Right cardiac atrium (tissue), 5 donors: ENCODE data around the gene CPN1. TPM values are rescaled to one million over a fixed set of nuclear protein-coding genes. Genes with fewer than 3 reads are reported as not detected.

Experiments
- ATAC-seq, 2 donors: fragments of 200-7000 bp; cut with Tn5 transposase; one replicate each; pipeline versions ENCODE4 v1.8.0 to v1.9.1; 2020; ENCODE audit warnings: moderate library complexity in 2 of 2, mild to moderate bottlenecking in 1 of 2
- DNase-seq, 3 donors: peaks; one replicate each; pipeline ENCODE4 v3.0.0-alpha.2; 2020
- H3K27ac ChIP-seq: one replicate; pipeline ENCODE4 v1.5.1; 2013; ENCODE audit warnings: mild to moderate bottlenecking, low read length, control low read depth, moderate library complexity
- H3K27me3 ChIP-seq: one replicate; pipeline ENCODE4 v1.6.1; 2013; ENCODE audit not compliant: control insufficient read depth, insufficient read depth
- H3K4me1 ChIP-seq: one replicate; pipeline ENCODE4 v1.6.1; 2013; ENCODE audit warnings: low read length; ENCODE audit not compliant: control insufficient read depth, insufficient read depth
- H3K4me3 ChIP-seq: one replicate; pipeline ENCODE4 v1.5.1; 2013; ENCODE audit warnings: low read length, control low read depth
- H3K9me3 ChIP-seq: one replicate; pipeline ENCODE4 v1.6.1; 2013; ENCODE audit warnings: low read length; ENCODE audit not compliant: control insufficient read depth
- WGBS: extraction: QIAGEN DNeasy Blood & Tissue Kit; methylation state at CpG from one replicate; pipeline ENCODE4 v1.1.7; 2013; 5-methylcytosine and 5-hydroxymethylcytosine counted together
- intact Hi-C, 4 donors: fragments of 100-400 bp; cut with DNase I; formaldehyde crosslinking; loops; one replicate each; pipeline versions ENCODE4 v1.11.0 to v1.14.0; 2022 to 2023
- polyA plus RNA-seq: library from polyadenylated mRNA; stranded (reverse); fragments of 200-250 nt; gene quantifications from one replicate; pipeline ENCODE4 v1.2.3, GENCODE V29; 2013
- total RNA-seq, 4 donors: library from RNA; stranded (reverse); fragmentation: NEBNext Ultra II Directional; extraction: Animal tissue kit (Norgen Biotek cat#: 25700); gene quantifications; one replicate each; pipeline ENCODE4 v1.2.1, GENCODE V29; 2021
- donor health status: healthy with polysubstance abuse.
- donor health status: DM: no; HTN: yes; CAD: no.
- donor health status: DM: no; HTN: no; CAD: no.
- donor health status: DM: no; HTN: yes; CAD: no; lungs with severe emphysema.
- donor health status: DM: yes; HTN: yes; CAD: no.

Gene CPN1
- total and polyA plus RNA-seq, 5 donors: not detected

- WGBS: 57% methylated on average over 2 of the region's 2 CpGs
- DNase-seq (no peak), ATAC-seq (no peak)
- Histone ChIP-seq H3K4me1 (no peaks in the 10 kb centered on the region), H3K27ac (no peak overlapping the region), H3K27me3 (no peaks in the 10 kb centered on the region), H3K9me3 (no peaks in the 10 kb centered on the region), H3K4me3 (no peak overlapping the region)
- intact Hi-C loops: no loop called here
These were observed 4.9 kb downstream of the CPN1 start for GRCh38 chr10:100076750-100077149.

- no peak overlapping the region for H3K4me3 ChIP-seq
- no peak overlapping the region for H3K27ac ChIP-seq
- no peaks in the 10 kb centered on the region for H3K27me3 ChIP-seq
- 89% methylated on average over 18 of the region's 18 CpGs for WGBS
- DNase-seq (no peak), ATAC-seq (no peak)
- H3K4me1 ChIP-seq: no peaks in the 10 kb centered on the region
- no peaks in the 10 kb centered on the region for H3K9me3 ChIP-seq
- intact Hi-C loops: no loop called here
These were observed 6.0 kb downstream of the CPN1 start for GRCh38 chr10:100075426-100076220.

GRCh38 chr10:100072514-100072913, 9.2 kb downstream of the CPN1 start:
- Histone ChIP-seq H3K4me1 (no peaks in the 10 kb centered on the region), H3K9me3 (no peaks in the 10 kb centered on the region), H3K27me3 (no peaks in the 10 kb centered on the region), H3K4me3 (no peak overlapping the region), H3K27ac (no peak overlapping the region)
- intact Hi-C loops: no loop called here
- no peak for ATAC-seq
- no peak for DNase-seq

GRCh38 chr10:100071529-100071928, 10.1 kb downstream of the CPN1 start:
- H3K4me1 ChIP-seq: no peaks in the 10 kb centered on the region
- intact Hi-C loops: no loop called here
- no peak for ATAC-seq
- H3K27ac ChIP-seq: no peak overlapping the region
- no peaks in the 10 kb centered on the region for H3K9me3 ChIP-seq
- 92% methylated on average over 2 of the region's 2 CpGs for WGBS
- no peaks in the 10 kb centered on the region for H3K27me3 ChIP-seq
- no peak overlapping the region for H3K4me3 ChIP-seq
- no peak for DNase-seq

GRCh38 chr10:100067466-100067865, 14.2 kb downstream of the CPN1 start:
- Histone ChIP-seq H3K4me1 (no peaks in the 10 kb centered on the region), H3K27ac (no peak overlapping the region), H3K9me3 (no peaks in the 10 kb centered on the region), H3K4me3 (no peak overlapping the region), H3K27me3 (no peaks in the 10 kb centered on the region)
- no peak for ATAC-seq
- intact Hi-C loops: no loop called here
- no peak for DNase-seq
- WGBS: 90% methylated on average over 1 of the region's 1 CpG

- intact Hi-C loops: no loop called here
- Histone ChIP-seq H3K4me1 (no peaks in the 10 kb centered on the region), H3K4me3 (no peak overlapping the region), H3K27me3 (no peaks in the 10 kb centered on the region), H3K9me3 (no peaks in the 10 kb centered on the region), H3K27ac (no peak overlapping the region)
- DNase-seq: no peak
- WGBS: 30% methylated on average over 23 of the region's 23 CpGs
- ATAC-seq: no peak
These were observed 16.5 kb downstream of the CPN1 start for GRCh38 chr10:100065084-100065660.

DNA sequence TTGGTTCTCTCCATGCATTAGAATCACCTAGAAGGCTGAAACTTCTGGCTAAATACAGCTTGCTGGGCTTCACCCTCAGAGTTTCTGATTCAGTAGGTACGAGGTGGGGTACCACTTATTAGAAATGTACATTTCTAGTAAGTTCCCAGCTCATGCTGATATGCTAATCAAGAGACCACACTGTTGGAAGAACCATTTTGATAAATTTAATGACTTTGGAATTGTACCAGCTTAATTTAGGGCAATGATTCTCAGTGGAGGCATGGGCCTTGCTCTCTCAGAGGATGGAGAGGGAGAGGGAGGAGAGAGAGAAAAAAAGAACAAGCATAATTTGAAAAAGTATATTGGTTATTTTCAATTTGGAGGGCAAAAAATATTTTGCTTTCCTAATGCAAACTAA, 20.3 kb downstream of the CPN1 start:
- no peak overlapping the region for H3K27ac ChIP-seq
- intact Hi-C loops: no loop called here
- no peaks in the 10 kb centered on the region for H3K27me3 ChIP-seq
- no peak overlapping the region for H3K4me3 ChIP-seq
- no peaks in the 10 kb centered on the region for H3K9me3 ChIP-seq
- WGBS: 75% methylated on average over 1 of the region's 1 CpG
- no peak for ATAC-seq
- no peak for DNase-seq
- no peaks in the 10 kb centered on the region for H3K4me1 ChIP-seq

- intact Hi-C loops: no loop called here
- Histone ChIP-seq H3K27me3 (no peaks in the 10 kb centered on the region), H3K9me3 (no peaks in the 10 kb centered on the region), H3K4me1 (no peaks in the 10 kb centered on the region), H3K27ac (no peak overlapping the region), H3K4me3 (no peak overlapping the region)
- ATAC-seq (no peak), DNase-seq (no peak)
- WGBS: 46% methylated on average over 1 of the region's 1 CpG
These were observed 23.7 kb downstream of the CPN1 start for GRCh38 chr10:100057948-100058347.

DNA sequence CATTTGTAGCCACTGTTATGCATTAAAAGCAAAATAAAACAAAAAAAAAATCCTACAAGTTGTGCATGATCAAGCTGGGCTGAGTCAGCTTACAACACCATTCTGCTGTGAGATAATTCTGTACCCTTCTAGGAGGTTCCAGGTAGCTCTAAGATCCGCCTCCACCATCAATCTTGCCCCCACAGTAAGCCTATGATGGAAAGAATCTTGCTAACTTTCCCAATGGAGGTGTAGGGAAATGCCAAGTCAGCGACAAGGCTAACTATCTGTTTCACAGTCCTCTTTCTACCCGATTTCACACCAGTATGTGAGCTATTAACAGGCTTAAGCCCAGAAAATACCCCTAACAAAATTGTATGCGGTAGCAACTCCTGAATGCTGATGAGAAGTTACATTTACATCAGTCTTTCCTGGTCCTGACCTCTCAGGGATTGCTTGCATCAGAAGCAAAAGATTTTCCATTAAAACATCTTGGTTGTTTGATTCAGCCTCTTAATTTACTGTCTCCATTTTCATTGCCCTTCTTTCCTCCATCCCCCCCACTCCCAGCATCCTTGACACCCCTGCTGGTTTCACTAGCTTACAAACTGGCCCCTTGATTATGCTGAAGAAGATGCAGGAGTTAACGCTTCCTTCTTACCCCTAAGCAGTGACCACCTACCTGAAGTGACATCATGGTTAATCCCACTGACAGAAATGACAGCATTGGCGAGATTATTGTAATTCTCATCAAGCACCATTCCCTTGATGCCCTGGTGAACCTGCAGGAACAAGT, 27.8 kb downstream of the CPN1 start:
- intact Hi-C loops: no loop called here
- DNase-seq (no peak), ATAC-seq (no peak)
- Histone ChIP-seq H3K4me3 (no peak overlapping the region), H3K9me3 (no peaks in the 10 kb centered on the region), H3K4me1 (no peaks in the 10 kb centered on the region), H3K27me3 (no peaks in the 10 kb centered on the region), H3K27ac (no peak overlapping the region)
- WGBS: 34% methylated on average over 6 of the region's 6 CpGs

- Histone ChIP-seq H3K27me3 (no peaks in the 10 kb centered on the region), H3K27ac (no peak overlapping the region), H3K4me1 (peaks cover 4% of the 10 kb centered on the region), H3K9me3 (no peaks in the 10 kb centered on the region), H3K4me3 (no peak overlapping the region)
- intact Hi-C loops: loop anchor here (5.0 kb wide), 1 partner anchor 199 kb away; no protein-coding TSS in a partner anchor
- WGBS: 18% methylated on average over 7 of the region's 7 CpGs
- ATAC-seq (peak; percentile 74 to 75), DNase-seq (peak; percentile 90 to 96 (median 93))
These were observed 35.6 kb downstream of the CPN1 start for GRCh38 chr10:100046021-100046486.

- 53% methylated on average over 2 of the region's 2 CpGs for WGBS
- intact Hi-C loops: loop anchor here (5.0 kb wide), 1 partner anchor 198 kb away; no protein-coding TSS in a partner anchor
- no peak for ATAC-seq
These were observed 36.1 kb downstream of the CPN1 start for GRCh38 chr10:100045592-100045991.

More at GRCh38 chr10:100045592-100045991, 36.1 kb downstream of the CPN1 start:
- no peak overlapping the region for H3K27ac ChIP-seq
- H3K4me1 ChIP-seq: peaks cover 4% of the 10 kb centered on the region
- H3K9me3 ChIP-seq: no peaks in the 10 kb centered on the region
- DNase-seq: no peak
- H3K4me3 ChIP-seq: no peak overlapping the region
- H3K27me3 ChIP-seq: no peaks in the 10 kb centered on the region
